ENCODE data around the gene TAL1.
A peak's percentile ranks its signal among the peaks of the same experiment; 100 is the strongest.
"Not testable (repeated sequence)": the region's sequence is repeated elsewhere in the genome, so short reads cannot be mapped to it uniquely, and the experiment has no call there.

The TAL1 gene

GRCh38 chr1:47232187-47232874 is at the start of gene TAL1:
Gene TAL1 (minus strand): TSS chr1:47232225. CDS start chr1:47225888, 6,337 bp downstream.
- DNase-seq (ENCODE audit: low read depth in 2 of 2) = no peak

GRCh38 chr1:47280142-47280541 is 48.1 kb upstream of the TAL1 start:
- DNase-seq (ENCODE audit: low read depth in 2 of 2) = no peak

GRCh38 chr1:47276850-47277249 is 44.8 kb upstream of the TAL1 start:
- DNase-seq (ENCODE audit: low read depth in 2 of 2) = no peak

GRCh38 chr1:47275811-47276210 is 43.8 kb upstream of the TAL1 start:
- not testable (repeated sequence) for DNase-seq (ENCODE audit: low read depth in 2 of 2)

- DNase-seq (ENCODE audit: low read depth in 2 of 2) = not testable (repeated sequence)
Observed at GRCh38 chr1:47265529-47265928, 33.5 kb upstream of the TAL1 start.

- peak in 1 of 2 donors; percentile 3 for DNase-seq (ENCODE audit: low read depth in 2 of 2)
Observed at GRCh38 chr1:47262787-47263413, 30.9 kb upstream of the TAL1 start.

GRCh38 chr1:47257224-47257623 is 25.2 kb upstream of the TAL1 start:
- DNase-seq (ENCODE audit: low read depth in 2 of 2) = no peak

GRCh38 chr1:47252795-47253194 is 20.8 kb upstream of the TAL1 start:
- no peak for DNase-seq (ENCODE audit: low read depth in 2 of 2)

- DNase-seq (ENCODE audit: low read depth in 2 of 2) = no peak
Observed at GRCh38 chr1:47252369-47252768, 20.3 kb upstream of the TAL1 start.

GRCh38 chr1:47249755-47250154 is 17.7 kb upstream of the TAL1 start:
- DNase-seq (ENCODE audit: low read depth in 2 of 2) = no peak

GRCh38 chr1:47244339-47244862 is 12.4 kb upstream of the TAL1 start:
- DNase-seq (ENCODE audit: low read depth in 2 of 2) = no peak

- DNase-seq (ENCODE audit: low read depth in 2 of 2) = no peak
Observed at GRCh38 chr1:47243910-47244309, 11.9 kb upstream of the TAL1 start.

GRCh38 chr1:47241114-47242113 is 9.4 kb upstream of the TAL1 start:
- DNase-seq (ENCODE audit: low read depth in 2 of 2) = no peak

GRCh38 chr1:47238935-47239592 is 7.0 kb upstream of the TAL1 start:
- no peak for DNase-seq (ENCODE audit: low read depth in 2 of 2)

- no peak for DNase-seq (ENCODE audit: low read depth in 2 of 2)
Observed at GRCh38 chr1:47235806-47236205, 3.8 kb upstream of the TAL1 start.

- no peak for DNase-seq (ENCODE audit: low read depth in 2 of 2)
Observed at GRCh38 chr1:47235241-47235681, 3.2 kb upstream of the TAL1 start.

GRCh38 chr1:47233186-47233585 is 1.2 kb upstream of the TAL1 start:
- no peak for DNase-seq (ENCODE audit: low read depth in 2 of 2)

GRCh38 chr1:47231301-47232186 is 481 bp downstream of the TAL1 start:
- DNase-seq (ENCODE audit: low read depth in 2 of 2) = no peak

GRCh38 chr1:47230692-47231300 is 1.2 kb downstream of the TAL1 start:
- DNase-seq (ENCODE audit: low read depth in 2 of 2) = no peak
